IPS DF 6.9 (cell line): ENCODE measurements around the gene RNU2-1.
"Not testable (repeated sequence)": the region's sequence is repeated elsewhere in the genome, so short reads cannot be mapped to it uniquely, and the experiment has no call there.

Experiments used
- DNase-seq: peaks from one replicate; pipeline ENCODE4 v3.0.0-alpha.2; 2013; ENCODE audit warnings: low read depth, low spot score
- H3K27ac ChIP-seq: one replicate; pipeline ENCODE4 v1.5.1; 2013; ENCODE audit warnings: low read length, control low read depth
- H3K27me3 ChIP-seq: 2 replicates; pipeline ENCODE4 v1.6.1; 2013; ENCODE audit warnings: mild to moderate bottlenecking, low read length; ENCODE audit not compliant: control insufficient read depth, insufficient read depth
- H3K36me3 ChIP-seq: 2 replicates; pipeline ENCODE4 v1.6.1; 2013; ENCODE audit warnings: low read length; ENCODE audit not compliant: control insufficient read depth, insufficient read depth
- H3K4me1 ChIP-seq: 2 replicates; pipeline ENCODE4 v1.6.1; 2013; ENCODE audit warnings: low read length; ENCODE audit not compliant: control insufficient read depth, insufficient read depth
- H3K4me3 ChIP-seq: 2 replicates; pipeline ENCODE4 v1.5.1; 2013; ENCODE audit warnings: mild to moderate bottlenecking, low read length
- H3K9me3 ChIP-seq: 2 replicates; pipeline ENCODE4 v1.6.1; 2013; ENCODE audit warnings: low read length, inconsistent platforms; ENCODE audit not compliant: control insufficient read depth, insufficient read depth
- WGBS: extraction: QIAGEN DNeasy Blood & Tissue Kit; methylation state at CpG from one replicate; pipeline ENCODE4 v1.1.7; 2013; ENCODE audit warnings: mixed read lengths, missing lambda C conversion rate; ENCODE audit not compliant: insufficient read length, insufficient coverage; 5-methylcytosine and 5-hydroxymethylcytosine counted together

RNU2-1 gene

DNA sequence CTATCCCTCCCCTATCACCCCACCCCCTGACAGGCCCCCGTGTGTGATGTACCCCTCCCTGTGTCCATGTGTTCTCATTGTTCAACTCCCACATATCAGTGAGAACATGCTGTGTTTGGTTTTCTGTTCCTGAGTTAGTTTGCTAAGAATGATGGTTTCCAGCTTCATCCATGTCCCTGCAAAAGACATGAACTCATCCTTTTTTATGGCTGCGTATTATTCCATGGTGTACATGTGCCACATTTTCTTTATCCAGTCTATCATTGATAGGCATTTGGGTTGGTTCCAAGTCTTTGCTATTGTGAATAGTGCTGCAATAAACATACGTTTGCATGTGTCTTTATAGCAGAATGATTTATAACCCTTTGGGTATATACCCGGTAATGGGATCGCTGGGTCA lies 47.1 kb downstream of the RNU2-1 start:
- H3K9me3 ChIP-seq, H3K4me1 ChIP-seq, H3K36me3 ChIP-seq, H3K27me3 ChIP-seq, H3K4me3 ChIP-seq, H3K27ac ChIP-seq, DNase-seq: not testable (repeated sequence)
- no CpG with 5 or more reads among the region's 5 CpGs for WGBS

GRCh38 chr17:43183921-43184320 lies 49.9 kb downstream of the RNU2-1 start:
- no peak overlapping the region for H3K27ac ChIP-seq
- H3K27me3 ChIP-seq = no peaks in the 10 kb centered on the region
- DNase-seq = no peak
- no peaks in the 10 kb centered on the region for H3K9me3 ChIP-seq
- no peaks in the 10 kb centered on the region; the same call in 1 of the 2 replicates for H3K36me3 ChIP-seq
- no CpG with 5 or more reads among the region's 3 CpGs for WGBS
- H3K4me3 ChIP-seq = no peak overlapping the region
- H3K4me1 ChIP-seq = no peaks in the 10 kb centered on the region; the same call in 1 of the 2 replicates
